GM19238 (cell line): ENCODE measurements around the gene ZNF614.
A peak's percentile ranks its signal among the peaks of the same experiment; 100 is the strongest.
"Not testable (repeated sequence)": the region's sequence is repeated elsewhere in the genome, so short reads cannot be mapped to it uniquely, and the experiment has no call there.

Experiments used
- DNase-seq: peaks from one replicate; pipeline ENCODE4 v3.0.0; 2011; ENCODE audit warnings: low spot score; ENCODE audit not compliant: insufficient read length

The ZNF614 gene

DNA sequence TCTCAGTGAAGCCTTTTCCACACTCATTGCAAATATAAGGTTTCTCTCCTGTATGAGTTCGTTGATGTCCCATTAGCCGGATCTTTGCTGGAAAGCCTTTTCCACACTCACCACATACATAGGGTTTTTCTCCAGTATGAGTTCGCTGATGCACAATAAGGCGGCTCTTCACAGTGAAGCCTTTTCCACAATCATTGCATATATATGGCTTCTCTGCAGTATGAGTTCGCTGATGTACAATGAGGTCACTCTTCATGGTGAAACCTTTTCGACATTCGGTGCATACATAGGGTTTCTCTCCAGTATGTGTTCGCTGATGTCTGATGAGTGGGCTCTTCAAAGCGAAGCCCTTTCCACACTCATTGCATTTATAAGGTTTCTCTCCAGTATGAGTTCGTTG lies 34.8 kb downstream of the ZNF614 start:
- DNase-seq, result no peak

DNA sequence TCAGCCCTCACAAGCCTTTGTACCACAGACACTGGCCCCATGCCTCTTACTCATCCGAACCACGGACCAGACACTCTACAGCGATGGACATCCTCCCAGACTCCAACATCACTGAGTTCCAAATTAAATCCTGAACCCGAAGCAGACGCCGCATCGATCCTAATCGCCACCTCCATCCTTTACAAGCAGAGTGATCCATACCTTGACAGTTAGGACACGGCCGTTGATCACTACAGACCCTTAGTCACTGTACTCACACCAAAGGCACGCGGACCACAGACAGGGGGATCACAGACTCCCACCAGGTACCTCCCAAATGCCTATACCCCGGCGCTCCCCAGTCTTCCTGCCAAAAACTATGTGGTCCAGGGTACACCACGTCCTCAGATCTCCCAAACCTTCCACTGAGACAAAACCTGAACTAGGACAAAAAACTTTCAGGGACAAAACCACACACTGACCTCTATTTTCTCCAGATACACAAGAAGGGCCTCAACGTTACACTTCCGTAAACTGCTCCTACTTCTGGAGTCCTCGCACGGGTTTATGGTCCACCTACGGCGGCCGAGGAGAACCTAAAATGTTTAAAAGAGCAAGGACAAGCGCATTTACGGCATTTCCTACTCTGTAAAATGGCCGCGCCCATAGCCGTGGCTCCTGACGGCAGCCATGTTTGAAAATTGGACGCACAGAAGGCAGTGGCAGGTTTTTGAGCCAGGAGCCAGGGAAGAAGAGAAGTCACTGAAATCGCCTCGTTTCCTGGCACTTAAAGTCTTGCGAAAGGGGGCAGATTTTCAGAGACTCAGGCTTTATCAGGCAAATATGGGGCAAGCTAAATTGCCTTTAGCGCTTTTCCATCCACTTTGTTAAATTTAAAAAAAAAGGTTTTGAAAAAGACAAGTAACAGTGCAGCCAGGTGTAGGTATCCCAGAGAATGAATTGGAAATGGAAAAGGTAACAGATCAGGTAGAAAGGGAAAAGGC lies 41.6 kb downstream of the ZNF614 start, which contains the start of gene ZNF350:
ZNF350 (minus strand) TSS at position 532 of the 983 bp plus-strand sequence. CDS start 12,480 bp downstream, outside the sequence.
- DNase-seq, result peak; percentile 66

- no peak for DNase-seq
Measured at GRCh38 chr19:51983361-51983760, 44.8 kb downstream of the ZNF614 start.

DNA sequence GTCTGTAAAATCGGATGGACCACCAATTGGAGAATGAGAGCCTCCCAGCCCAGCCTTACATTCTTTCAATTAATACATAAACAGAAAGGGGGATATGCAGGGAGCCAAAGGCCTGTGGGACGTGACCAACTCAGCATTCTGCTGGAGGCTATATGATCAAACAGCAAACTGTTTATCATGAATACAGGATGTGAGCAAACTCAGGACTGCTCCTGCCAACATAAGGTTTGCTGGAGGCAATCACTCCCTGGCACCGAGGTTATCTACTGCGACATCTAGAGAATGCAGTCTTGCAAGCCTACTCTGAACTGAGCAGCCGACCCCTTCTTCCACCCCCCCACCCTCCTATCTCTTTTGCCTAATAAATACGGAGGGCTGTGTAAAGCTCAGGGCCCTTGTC lies 47.3 kb downstream of the ZNF614 start:
- not testable (repeated sequence) for DNase-seq

- DNase-seq, result no peak
Measured at GRCh38 chr19:51980116-51980736, 48.0 kb downstream of the ZNF614 start.

DNA sequence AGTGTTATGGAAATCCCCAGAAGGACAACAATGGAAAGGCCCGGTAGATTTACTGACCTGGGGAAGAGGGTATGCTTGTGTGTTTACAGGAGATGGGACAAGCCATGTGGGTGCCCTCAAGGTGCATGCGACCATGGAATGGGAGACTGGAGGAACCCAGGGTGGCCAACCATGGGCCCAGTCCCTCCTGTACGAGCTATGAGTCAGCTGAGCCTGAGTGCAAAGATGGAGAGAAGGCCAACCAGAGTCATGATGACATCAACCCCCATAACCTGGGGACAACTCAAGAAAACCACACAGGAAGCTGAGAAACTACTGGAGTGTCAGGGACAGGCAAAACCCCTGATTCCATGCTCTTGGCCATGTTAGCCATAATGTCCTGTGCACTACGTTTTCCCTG lies 49.3 kb downstream of the ZNF614 start:
- no peak for DNase-seq

- no peak for DNase-seq
Measured at GRCh38 chr19:51977346-51977745, 50.8 kb downstream of the ZNF614 start.

- DNase-seq, result no peak
Measured at GRCh38 chr19:51976852-51977251, 51.3 kb downstream of the ZNF614 start.

DNA sequence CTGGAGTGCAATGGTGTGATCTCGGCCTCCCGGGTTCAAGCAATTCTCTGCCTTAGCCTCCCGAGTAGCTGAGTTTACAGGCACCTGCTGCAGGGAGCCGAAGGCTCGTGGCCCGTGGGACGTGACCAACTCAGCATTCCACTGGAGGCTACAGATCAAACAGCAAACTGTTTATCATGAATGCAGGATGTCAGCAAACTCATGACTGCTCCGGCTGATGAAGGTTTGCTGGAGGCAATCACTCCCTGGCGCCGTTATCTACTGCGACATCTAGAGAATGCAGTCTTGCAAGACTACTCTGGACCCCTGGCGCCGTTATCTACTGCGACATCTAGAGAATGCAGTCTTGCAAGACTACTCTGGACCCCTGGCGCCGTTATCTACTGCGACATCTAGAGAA lies 52.4 kb downstream of the ZNF614 start:
- not testable (repeated sequence) for DNase-seq

GRCh38 chr19:51971624-51972023 lies 56.6 kb downstream of the ZNF614 start:
- DNase-seq, result no peak

- no peak for DNase-seq
Measured at GRCh38 chr19:51970718-51971117, 57.5 kb downstream of the ZNF614 start.

DNA sequence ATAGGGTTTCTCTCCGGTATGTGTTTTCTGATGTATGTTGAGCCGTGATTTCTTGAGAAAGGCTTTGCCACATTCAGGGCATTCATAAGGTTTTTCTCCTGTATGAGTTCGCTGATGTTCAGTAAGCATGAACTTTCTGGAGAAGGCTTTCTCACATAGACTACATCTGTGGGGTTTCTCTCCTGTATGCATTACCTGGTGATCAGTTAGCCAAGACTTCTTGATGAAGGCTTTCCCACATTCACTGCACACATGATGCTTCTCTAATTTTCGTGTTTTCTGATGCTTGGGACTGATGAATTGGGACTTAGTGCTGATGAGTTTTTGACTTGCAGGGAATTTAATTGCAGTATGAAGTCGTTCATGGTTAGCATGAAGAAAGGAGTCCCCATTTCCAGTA lies 62.6 kb downstream of the ZNF614 start:
- no peak for DNase-seq
